GM10266 (cell line): ENCODE measurements around the gene GNAS.

ENCODE experiments used
- DNase-seq: peaks from one replicate; pipeline ENCODE4 v3.0.0; 2012; ENCODE audit errors: extremely low spot score
- TF ChIP-seq, protein P1 (sequence below): IDR thresholded peaks from 2 replicates; pipeline ENCODE4 v1.5.1; 2012; ENCODE audit warnings: mild to moderate bottlenecking, low read depth; ENCODE audit not compliant: control insufficient read depth, insufficient read depth; ENCODE audit errors: missing control alignments

GNAS gene

DNA sequence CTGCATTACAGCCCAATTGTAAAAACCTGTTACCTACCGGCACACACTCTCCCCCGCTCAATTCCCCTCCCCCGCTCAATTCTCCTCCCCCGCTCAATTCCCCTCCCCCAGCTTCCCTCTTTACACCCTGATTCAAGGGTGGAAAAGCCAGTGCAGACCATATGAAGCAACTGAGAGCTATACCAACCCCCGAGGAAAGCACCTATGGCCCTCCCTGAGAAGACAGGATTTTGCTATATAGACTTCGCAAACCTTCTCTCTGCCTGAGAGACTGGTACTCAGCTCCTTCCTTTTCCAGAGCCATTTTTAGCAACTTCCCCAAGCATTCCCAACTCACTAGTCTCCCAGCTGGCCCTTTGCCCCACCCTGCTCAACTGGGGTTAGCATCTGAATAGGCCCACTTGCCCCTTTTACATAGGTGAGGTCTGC lies 9.4 kb upstream of the GNAS start:
- TF ChIP-seq, protein P1, sequence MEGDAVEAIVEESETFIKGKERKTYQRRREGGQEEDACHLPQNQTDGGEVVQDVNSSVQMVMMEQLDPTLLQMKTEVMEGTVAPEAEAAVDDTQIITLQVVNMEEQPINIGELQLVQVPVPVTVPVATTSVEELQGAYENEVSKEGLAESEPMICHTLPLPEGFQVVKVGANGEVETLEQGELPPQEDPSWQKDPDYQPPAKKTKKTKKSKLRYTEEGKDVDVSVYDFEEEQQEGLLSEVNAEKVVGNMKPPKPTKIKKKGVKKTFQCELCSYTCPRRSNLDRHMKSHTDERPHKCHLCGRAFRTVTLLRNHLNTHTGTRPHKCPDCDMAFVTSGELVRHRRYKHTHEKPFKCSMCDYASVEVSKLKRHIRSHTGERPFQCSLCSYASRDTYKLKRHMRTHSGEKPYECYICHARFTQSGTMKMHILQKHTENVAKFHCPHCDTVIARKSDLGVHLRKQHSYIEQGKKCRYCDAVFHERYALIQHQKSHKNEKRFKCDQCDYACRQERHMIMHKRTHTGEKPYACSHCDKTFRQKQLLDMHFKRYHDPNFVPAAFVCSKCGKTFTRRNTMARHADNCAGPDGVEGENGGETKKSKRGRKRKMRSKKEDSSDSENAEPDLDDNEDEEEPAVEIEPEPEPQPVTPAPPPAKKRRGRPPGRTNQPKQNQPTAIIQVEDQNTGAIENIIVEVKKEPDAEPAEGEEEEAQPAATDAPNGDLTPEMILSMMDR = no peak
- DNase-seq = no peak

DNA sequence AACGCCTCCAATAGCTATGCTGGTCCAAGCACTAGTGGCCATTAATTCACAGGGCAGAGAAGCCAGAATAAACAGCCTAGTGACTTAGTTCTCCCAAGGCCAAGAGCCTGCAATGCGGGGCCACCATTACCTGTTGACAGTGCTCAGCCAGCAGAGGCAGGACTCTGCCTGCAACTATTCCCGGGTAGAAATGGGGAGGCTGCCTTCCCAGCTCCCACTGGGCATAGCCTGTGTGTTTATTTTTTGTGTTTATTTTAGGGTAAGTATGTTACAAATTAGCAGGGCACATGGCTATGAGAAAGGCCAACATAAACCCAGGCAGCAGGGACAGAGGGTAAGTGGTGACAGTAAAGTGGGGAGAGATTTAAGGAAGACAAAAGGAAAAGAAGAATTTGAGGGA lies 6.8 kb upstream of the GNAS start:
- TF ChIP-seq, protein P1 = no peak
- no peak for DNase-seq

DNA sequence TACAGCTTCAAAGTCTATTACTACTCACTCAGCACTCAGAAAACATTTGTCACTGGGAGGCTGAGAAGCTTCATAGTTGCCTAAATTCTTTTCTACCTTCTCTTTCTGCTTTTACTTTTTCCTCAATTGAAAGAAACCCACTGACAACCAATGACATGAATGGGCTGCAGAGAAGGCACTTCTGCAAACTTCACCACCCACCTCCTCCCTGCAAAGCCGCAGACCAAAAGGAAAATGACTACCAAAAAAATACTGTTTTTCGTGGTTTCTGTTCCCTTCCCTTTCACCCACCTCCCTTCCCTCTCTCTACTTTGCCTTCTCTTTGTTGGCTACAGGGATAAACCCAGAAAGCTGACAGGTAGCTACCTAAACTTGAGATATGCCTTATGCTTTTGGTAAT lies 5.1 kb upstream of the GNAS start:
- TF ChIP-seq, protein P1 = no peak
- no peak for DNase-seq

DNA sequence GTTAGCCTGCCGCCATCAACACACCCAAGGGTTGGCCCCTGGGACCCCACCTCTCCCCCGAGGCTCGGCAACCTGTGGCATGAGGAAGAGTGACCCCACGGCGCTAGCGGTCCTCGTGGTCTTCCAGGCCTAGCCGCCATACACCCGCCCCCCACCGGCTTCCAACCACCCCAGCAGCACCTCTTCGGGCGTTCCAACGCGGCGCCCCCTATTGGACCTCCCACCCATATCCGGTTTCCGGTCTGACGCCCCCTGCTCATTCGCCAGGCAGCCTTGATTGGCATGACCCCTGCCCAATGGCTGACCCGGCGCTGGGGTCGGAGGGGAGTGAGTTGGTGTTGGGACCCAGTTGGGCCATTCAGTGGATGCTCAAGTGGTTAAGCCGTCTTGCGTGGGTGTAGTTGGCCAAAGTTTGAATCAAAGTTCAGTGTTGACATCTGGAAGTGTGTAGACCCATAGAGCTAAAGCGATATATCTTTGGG lies 1.8 kb upstream of the GNAS start, which contains the start of gene GNAS-AS1:
GNAS-AS1 (minus strand) TSS at position 210 of the 482 bp plus-strand sequence.
- TF ChIP-seq, protein P1 = no peak
- DNase-seq = peak; percentile 97

DNA sequence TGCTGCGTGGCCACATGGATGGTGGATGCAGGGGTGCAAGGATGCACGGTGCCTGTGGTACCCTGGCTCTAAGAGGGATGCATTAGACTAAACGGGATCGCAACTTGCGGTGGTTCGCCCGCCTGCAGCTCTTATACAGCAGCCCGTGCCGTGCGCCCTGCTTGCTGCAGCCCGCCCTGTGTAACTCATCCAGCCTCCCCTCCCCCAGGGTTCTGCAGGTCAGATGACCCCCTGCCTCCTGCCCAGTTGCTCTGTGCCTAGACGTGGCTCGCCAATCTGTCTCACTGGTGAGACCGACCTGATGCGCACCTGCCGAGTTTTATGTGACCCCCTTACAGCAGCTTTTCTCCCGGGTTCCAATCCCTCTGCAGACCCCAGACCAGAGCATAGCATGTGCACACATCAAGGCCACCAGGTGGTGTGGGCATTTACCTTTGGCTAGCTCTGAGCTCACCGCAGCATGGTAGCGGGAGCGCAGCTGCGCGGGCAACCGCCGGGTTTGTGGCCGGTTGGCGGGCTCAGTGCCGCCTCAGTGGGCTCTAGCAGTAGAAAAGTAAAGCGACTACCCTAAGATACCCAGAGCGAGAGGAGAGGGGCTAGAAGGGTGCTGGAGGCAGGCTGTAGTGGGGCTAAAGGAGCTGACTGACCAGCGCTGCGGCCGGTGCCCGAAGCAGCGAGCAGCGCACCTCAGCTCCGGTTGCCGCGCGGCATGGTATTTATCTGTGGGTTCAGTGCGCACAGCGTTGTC lies 1.1 kb upstream of the GNAS start:
- peak; percentile 30 for DNase-seq

DNA sequence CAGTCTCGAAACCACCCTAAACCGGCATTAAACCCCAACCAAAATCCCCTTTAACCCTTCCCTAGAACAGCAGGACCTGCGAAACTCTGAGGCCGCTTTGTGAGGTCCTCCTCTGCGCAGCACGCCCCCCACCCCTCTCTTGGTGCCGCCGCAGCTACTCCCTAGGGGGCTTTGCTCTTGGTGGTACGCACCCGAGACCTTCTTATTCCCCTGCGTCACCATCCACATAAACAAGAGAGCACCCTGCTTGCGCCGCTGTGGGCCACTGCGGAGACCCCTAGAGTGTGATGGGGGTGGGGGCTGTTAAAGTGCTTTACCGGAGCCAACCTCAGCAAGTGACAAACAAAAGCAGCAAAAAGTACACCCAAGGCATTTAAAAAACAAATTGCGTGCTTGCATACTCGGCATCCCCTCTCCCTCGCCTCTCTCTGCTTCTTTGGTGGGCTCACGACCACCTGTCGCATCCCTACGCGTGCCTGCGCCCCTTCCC lies 502 bp upstream of the GNAS start:
- TF ChIP-seq, protein P1 = no peak
- no peak for DNase-seq

More for the DNA sequence above, 1.1 kb upstream of the GNAS start:
- TF ChIP-seq, protein P1 = no peak

DNA sequence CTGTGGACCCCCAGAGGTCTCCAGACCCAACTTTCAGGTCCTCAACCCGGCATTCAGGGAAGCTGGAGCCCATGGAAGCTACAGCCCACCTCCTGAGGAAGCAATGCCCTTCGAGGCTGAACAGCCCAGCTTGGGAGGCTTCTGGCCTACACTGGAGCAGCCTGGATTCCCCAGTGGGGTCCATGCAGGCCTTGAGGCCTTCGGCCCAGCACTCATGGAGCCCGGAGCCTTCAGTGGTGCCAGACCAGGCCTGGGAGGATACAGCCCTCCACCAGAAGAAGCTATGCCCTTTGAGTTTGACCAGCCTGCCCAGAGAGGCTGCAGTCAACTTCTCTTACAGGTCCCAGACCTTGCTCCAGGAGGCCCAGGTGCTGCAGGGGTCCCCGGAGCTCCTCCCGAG lies 950 bp downstream of the GNAS start:
- DNase-seq = no peak
- TF ChIP-seq, protein P1 = no peak
